ENCODE data around the gene IGIP.
A peak's percentile ranks its signal among the peaks of the same experiment; 100 is the strongest.
"Not testable (repeated sequence)": the region's sequence is repeated elsewhere in the genome, so short reads cannot be mapped to it uniquely, and the experiment has no call there.

Gene IGIP

DNA sequence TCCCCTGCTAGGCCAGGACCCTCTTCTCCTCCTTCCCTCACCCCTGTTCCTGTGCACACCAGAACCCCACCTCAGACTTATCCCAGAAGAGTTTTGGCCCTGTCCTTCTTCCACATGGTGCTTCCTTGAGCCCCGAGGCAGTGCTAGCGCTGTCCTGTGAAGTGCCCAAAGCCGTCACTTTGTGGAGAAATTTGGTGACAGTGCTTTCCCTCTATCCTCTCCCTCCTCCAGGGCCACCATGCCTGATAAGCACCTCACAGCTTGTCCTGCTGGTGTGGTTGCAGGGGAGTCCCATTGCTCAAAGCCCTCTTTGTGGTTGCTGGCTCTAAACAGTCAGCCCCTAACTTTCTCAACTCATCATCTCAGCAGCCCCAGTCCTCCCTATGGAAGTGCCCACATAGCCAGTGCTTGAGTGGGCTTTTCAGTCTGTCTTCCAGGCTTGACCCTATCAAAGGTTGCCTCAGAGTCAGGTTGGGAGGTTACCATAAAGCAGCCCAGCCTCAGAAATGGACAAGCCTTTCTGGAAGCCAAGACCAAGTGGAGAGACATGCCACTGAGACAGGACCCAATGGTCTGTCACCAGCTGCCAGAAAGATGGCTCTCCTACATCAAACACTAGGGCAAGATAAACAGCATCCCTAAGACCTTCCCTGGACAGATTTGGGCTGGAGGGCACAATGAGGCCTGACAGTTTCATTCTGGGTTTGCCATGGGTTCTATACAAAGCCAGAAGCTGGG lies 18.0 kb downstream of the IGIP start:
- DNase-seq: no peak

DNA sequence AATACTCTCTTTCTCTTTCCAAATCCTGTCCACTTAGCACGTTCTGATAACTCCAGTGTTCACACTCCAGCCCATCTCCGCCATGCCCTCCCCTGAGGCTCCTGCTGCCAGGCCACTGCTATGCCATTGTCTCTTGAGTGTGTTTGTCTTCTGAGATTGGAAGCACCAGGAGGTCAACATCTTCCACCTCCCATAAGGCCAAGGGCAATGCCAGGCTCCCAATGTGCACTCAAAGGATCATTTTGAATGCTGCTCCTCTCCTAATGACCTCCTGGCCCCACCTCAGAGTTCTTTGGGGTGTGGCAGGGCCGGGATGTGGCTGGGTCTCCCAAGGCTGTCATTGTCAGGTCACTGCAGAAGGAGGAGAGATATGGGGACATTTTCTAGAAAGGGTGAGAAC lies 19.5 kb downstream of the IGIP start:
- DNase-seq: no peak

DNA sequence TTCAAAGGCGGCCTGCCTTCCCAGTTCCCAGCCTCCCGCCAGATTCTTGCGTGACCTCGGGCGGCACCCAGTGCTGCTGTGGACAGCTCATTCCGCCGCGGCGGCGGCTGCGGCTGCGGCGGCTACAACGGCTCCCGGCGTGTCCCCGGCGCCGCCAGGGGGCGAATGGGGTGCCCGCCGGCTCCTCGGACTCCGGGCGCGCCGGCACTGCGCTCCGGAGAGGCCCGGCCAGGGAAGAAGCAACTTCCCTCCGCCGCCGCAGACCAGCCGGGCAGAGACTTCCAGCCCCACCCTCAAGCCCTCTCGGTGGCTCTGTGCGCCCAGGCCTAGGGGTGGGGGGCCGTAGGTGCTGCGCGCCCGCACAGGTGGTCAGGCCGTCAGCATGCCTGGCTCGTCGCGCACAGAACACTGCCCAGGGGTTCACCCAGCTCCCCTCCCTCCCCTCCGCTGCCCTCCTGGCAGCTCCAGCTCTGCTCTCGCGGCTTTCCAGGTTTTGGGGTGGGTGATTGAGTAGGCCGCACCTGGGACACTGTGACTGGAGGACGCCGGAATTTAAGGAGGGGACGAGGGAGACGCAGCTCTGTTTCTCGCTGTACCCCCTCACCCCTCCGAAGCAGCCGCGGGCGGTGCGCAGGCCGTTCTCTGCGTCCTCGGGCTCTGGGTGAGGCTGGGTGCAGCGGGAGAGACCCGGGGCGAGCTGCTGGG lies 20.2 kb downstream of the IGIP start:
- no peak for DNase-seq

DNA sequence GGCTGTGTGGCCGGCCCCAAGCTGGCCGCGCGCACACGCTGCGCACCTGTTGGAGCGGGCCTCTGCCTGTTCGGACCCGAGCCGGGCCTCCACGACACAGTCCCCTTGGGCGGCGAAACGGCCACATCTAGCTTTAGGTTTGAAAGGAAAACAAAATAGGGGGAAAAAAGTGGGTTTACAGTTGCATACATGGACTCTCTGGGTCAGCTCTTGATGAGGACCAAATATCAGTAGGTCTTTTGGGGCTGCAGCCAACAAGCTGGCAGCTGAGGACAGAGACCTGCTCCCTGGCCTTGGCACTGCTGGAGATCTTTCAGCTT lies 20.7 kb downstream of the IGIP start:
- no peak for DNase-seq

DNA sequence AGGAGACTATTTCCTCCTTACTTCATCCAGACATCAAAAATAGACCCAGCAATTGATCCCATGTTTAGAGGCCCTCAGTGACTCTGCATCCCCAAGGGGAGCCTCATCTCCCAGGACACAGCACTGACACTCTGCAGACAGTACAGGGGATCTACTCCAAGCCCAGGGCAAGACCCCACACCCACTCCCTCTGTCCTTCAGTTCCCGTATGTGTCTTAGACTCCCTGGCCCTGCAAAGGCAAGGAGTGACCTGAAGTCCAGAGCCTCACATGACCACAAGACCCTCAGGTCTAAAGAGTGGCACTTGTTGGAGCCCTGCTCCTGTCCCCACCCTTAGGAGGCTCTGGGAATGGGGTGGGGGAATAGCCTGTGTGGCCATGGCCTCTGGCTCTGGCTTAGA lies 21.7 kb downstream of the IGIP start:
- DNase-seq: no peak

DNA sequence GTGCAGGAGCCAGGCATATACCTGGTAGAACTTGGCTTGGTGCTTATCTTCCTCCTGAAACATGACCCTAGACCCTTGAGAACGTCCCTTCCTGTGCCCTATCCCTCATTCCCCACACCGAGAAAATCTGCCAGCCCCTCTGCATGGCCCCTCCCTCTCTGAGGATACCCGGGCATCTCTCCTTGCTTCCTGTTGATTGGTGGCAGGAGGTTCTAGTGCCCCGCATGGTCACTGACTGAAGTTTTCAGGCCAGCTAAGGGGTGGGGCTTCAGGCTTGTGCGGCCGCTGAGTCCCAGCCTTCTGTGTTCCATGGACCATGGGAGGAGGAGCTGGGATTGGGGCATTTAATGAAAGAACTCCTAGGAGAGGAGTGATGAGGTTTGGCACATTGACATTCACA lies 22.8 kb downstream of the IGIP start:
- DNase-seq: no peak

DNA sequence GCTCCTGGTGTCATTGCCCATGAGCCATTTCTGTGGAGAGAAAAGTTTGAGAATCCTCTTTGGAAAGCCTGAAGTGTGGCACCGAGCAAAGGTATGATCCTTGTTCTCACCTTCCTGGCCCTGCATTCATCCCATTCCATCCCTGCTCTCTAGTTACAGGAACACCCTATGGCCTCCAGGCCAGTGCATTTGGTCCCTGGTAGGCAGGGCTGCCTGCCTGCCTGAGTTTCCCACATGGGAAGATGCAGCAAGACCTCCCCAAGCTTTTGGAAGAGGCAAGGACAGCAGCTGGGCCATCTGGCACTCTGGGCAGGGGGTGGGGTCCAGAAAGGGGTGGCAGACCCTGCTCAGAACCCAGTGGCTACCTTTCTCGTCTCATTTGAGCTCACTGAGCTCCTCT lies 24.5 kb downstream of the IGIP start:
- no peak for DNase-seq

DNA sequence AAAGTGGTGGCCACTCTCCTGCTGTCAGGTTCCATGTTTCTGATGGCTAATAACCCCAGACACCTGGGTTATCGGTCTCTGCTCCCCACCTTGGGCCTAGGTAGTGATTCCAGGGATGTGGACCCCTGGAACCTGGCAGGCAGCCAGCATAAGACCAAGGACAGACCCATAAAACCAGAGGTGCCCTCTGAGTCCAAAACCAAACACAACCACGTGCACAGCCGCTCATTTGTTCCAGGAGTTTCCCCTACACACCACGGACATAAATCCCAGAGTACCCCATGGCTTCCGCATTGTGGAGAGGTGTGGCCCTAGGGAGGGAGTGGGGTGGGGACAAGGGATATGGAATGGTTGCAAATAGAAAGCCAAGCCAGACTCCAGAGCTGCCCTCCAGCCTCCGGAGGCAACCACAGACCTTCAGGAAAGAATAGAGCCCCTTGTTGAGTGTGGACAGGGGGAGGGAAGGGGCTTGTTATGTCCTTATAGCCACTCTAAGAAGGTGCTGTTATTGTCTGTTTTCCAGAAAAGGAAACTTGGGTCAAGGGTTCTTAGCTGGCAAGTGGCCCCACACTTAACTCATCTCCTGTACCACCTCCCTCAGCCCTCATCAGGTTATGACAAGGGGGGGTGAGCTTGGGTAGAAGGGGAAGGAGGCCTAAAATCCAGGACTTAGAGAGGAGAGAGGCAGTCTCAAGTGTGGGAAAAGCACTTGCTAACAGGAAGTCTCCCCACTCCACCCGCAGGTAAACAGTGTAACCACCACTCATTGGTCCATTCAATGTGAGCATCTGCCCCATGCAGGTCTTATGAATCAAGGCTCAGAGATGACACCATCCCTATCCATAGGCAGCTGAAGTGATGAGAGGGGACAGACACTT lies 25.6 kb downstream of the IGIP start:
- DNase-seq: no peak

DNA sequence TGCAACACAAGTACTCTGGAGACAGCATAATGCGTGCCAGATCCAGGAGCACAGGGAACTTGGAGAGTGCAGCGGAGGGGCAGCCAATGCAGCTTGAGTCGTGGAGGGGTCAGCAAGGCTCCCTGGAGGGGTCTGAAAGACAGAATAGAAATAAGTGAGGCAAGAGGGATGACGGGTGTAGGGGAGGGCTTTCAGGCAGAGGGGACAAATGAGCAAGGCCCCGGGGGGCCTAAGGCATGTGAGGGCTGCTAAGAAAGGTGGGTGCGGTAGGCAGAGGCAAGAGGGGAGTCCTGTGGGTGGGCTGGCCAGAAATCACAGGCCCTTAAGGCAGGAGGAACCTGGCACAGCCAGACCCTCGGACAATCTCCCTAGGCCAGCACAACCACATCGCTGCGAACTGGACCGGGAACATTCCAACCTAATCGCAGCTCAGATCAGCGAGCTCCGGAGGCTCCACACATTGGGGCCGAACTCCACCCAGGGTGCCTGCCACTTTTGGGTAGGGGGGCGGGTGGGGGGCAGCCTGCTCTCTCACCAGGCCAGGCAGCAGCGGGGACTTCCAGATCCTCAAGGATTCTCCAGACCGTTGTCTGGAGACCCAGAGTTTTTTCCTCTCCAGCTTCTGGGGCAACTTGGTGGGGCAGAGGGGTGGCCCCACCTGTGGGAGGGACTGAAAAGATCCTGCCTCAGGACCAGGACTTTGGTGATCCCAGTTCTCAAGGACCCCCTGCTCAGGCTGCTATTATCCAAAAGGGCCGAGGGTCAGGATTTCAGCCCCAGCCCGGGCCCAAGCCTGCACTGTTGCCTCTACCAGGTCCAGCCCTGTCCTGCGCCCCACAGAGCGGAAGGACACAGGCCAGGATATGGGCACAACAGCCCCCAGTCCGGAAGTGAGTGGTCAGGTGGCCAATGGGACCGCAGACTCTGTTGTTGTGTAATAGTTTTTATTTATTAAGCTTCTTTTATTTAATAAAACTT lies 26.6 kb downstream of the IGIP start:
- no peak for DNase-seq

DNA sequence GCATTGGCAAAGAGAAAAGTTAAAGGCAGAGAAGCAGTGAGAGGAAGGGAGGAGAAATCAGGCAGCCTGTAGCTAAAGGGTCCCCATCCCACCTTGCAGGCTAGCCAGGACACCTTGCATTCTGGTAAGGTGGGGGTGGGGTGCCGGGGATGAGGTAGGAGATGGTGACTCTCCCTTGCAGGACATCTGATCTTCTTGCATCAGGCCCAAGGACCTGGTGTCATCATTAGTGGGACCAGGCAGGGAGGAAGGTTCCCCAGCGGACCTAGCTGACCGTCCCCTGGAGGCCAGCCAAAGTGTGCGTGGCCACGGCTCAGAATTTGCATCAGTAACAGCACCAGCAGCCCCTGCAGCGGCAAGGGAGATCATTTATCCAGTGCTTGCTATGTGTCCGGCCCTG lies 27.5 kb downstream of the IGIP start:
- DNase-seq: no peak

DNA sequence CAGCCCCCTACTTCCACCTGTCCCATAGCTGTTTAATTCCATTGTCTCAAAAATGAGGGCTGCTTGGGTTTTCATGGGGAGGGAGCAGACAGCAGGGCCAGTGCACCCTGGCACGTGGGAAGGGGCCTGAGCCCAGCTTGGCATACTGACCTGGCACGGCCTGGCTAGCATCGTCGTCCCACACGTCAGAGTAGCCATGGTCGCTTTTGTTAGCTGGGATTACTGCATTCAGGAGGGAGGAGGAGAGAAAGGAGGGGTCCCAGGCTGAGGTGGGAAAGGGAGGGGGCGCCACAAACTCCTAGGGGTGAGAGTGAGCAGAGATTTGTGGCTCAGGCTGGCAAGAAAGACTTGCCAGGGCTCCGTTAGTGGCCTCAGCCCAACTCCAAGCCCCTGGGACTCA lies 28.2 kb downstream of the IGIP start:
- no peak for DNase-seq

DNA sequence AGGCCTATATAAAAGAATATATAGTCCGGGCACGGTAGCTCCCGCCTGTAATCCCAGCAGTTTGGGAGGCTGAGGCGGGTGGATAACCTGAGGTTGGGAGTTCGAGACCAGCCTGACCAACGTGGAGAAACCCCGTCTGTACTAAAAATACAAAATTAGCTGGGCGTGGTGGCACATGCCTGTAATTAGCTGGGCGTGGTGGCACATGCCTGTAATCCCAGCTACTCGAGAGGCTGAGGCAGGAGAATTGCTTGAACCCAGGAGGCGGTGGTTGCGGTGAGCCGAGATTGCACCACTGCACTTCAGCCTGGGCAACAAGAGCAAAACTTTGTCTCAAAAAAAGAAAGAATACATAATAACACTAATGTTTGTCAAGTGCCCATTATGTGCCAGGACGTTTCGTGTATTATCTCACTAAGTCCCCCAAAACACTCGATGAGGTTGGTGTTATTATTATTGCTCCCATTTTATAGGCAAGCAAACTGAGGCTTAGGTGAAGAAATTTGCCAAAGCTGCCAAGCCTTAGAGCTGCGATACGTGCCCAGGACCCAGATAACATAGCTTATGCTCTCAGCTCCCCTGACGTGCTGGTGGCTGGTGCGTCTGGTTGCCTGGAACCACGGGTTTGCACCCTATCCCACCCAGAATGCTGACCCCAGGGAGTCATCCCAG lies 29.1 kb downstream of the IGIP start:
- not testable (repeated sequence) for DNase-seq

DNA sequence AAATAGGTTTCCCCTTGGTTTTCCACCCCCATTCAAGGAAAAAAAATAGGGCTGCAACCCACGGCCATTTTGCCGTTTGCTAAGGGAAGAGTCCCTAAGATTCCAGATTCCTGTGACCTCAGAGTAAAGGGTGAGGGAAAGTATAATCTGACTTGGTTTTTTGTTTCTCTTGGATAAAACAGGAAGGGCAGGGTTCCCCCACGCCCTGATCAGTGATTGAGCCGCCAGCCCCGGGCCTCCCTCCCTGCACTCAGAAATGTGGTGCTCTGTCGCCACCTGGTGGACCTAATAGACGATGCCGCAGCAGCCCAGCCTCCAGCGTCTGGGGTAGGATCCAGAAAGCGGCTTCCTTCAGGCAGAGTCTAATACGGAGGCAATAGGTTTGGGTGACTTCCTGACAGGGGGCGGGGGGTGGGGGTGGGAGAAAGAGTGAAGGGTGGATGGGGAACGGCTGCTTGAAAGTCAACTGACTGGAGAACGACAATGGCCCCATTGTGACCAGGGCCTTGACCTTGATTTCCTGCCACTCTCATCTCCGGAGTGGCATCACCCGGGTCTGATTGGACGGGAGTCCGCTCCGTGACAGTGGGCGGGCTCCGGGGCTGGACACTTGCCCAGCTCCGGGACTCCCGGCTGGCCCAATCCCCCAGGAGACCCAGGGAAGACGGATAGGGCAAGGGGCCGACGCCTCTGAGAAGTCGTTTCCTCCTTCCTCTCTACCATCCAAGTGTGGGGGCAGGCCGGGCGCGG lies 31.5 kb downstream of the IGIP start:
- peak; percentile 39 for DNase-seq

DNA sequence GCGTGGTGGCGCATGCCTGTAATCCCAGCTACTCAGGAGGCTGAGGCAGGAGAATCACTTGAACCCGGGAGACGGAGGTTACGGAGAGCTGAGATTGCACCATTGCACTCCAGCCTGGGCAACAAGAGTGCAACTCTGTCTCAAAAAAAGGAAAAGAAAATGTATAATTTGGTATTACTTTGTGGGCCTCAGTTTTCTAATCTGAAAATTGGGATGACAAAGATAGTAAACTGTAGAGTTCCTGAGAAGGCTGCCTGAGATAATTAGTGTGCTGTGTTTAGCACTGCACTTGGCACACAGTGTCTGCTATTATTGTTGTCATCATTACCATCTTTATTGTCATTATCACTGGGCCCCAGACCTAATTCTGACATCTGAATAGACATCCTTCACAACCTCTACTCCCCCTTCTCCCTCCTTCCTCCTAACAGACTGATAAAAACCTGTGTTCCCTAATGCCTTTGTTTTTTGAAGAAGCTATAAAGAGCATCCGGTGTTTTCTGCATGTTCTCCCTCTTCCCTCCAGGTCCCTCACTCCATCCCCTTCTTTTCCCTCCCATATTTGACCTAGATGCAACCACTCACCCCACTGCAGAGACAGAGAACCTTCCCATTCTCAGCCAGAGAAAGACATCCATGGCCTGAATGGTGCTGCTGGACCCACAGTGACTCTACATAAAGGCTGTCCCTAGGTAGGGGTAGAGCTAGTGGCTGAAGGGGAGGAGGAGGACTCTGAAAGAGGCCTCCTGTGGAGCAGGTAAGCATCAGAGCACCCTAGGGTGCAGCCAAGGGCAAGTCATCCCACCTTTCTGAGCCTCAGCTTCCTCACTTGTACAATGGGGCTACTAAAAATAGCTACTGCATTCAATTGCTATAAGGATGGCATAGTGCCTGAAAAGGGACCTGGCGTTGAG lies 33.5 kb downstream of the IGIP start:
- no peak for DNase-seq

DNA sequence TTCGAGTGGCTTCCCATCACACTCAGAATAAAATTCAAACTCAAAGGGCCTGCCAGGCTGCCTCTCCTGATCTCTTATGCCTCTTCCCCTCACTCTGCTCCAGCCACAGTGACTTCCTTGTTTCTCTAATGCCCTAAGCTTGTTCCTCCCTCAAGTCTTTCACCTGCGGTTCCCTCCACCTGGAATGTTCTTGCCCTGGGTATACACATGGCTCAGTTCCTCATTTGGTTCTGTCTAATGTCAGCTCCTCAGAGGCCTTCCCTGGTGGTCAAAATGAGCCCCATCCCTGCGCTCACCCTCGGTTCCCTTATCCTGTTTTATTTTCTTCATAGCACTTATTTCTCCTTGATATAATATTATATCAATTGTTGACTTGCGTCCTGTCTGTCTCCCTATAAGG lies 36.5 kb downstream of the IGIP start:
- DNase-seq: no peak

DNA sequence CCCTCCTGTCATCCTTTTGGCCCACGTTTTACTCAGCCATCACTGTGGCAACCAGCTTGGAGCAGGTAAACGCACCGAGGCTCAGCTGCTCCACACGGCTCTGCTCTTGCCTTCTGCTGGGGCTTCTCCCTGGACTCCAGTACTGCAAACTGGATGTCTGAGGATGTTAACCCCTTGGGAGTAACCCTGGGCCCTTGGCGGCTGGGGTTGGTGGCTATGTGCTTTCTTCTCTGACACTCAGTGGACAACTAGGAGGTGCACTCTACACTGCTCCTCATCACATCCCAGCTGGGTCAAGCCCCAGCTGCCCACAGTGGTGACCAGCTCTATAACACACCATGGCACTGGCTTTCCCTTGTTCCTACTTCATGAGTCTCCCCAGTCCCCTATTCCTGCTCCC lies 37.0 kb downstream of the IGIP start:
- DNase-seq: no peak

DNA sequence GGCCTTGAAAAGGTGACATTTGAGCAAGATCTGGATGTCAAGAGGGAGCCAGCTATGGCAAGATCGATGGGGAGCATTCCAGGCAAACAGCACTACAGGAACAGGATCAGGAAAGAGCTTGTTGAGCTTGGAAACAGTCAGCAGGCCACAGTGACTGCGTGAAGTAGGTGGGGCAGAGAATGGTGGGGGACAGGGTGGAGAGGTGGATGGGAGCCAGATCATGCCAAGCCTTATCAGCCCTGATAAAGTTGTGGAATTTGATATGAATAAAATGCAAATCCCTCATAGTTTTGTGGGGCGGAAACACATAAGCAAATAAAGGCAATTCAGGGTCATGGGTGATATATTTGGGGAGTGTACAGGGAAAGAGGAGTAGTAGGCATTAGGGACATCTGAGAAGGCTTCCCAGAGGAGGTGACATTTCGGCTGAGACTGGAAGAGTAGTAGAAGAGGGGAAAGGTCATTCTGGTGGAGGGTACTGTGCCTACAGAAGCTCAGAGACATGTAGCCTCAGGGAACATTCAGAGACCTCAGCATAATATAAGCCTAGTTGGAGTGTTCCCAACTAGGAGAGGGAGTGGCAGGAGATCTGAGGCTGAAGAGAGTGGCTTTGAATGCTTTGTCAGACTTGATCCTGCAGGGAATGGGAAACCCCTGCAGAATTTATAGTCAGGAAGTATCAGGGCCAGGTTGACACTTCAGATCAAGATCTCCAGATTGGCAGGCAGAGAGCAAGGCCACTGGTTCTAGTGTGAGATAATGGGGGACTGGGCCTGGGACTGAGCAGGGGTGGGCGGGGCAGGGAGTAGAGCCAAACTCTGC lies 39.6 kb downstream of the IGIP start:
- DNase-seq: no peak

DNA sequence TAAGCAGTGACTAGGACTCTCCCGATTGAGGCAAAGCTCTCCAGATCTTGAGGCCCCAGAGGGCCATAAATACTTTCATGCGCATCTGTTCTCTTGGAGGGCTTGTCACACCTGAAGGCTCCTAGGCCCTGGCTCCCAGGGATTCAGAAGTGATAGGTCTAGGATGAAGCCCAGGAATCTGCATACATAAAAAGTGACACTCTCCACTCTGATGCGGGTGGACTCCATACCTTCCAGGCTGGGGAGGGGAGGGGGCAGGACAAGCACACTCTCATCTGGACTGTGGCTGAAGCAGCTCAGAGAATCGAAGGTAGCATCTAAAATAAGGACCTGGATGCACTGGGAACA lies 40.2 kb downstream of the IGIP start:
- no peak for DNase-seq

DNA sequence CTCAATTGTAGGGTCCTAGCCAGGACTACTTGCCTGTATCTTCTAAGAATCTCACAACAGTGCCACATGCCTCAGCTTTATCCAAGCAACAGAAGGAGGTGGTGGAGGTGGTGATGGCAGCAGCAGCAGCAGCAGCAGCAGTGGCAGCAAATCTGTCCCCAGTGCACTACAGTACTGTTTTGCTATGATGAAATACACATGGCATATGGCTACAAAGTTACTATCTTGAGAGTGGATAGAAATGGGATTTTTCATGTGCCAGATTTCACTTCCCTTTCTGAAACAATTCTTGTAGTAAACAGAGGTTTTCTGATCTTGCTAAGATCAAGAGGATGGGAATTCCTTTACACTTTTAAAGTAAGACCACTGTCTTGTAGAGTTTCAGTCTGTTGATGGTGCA lies 41.2 kb downstream of the IGIP start:
- no peak for DNase-seq

DNA sequence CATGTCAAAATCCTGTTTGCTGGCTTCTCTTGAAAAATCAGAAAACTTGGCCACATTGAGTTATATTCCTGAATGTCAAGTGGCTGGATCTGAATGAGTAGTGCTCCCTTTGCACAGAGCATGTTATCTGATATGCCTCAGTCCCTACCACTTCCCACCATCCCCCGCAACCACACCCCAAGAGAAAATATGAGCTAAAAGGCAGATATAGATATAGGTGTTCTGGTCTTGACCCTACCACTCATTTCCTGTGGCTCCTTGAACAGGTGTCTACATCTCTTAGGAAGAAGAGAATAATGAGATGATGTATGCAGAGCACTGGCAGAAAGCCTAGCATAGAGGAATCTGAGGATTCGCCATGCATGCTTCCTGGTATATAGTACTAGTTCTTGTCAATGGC lies 42.6 kb downstream of the IGIP start:
- DNase-seq: no peak
